Prostate gland (tissue), 1 donor: ENCODE data around the gene BPIFB2.

ENCODE experiments used
- POLR2A ChIP-seq: fragments of 450-650 bp; IDR thresholded peaks from one replicate; pipeline ENCODE4 v1.6.1; 2016; ENCODE audit warnings: antibody characterized with exemption, mild to moderate bottlenecking
- POLR2AphosphoS5 ChIP-seq: sonication (generic); formaldehyde crosslinking; IDR thresholded peaks from one replicate; pipeline ENCODE4 v1.6.1; 2017; ENCODE audit warnings: antibody characterized with exemption

- TF ChIP-seq POLR2AphosphoS5, result no peak
- TF ChIP-seq POLR2A, result no peak
Measured at GRCh38 chr20:33005908-33006775, 1.4 kb upstream of the BPIFB2 start.
